ENCODE data around the gene IQUB.
A peak's percentile ranks its signal among the peaks of the same experiment; 100 is the strongest.
"Not testable (repeated sequence)": the region's sequence is repeated elsewhere in the genome, so short reads cannot be mapped to it uniquely, and the experiment has no call there.

IQUB gene

GRCh38 chr7:123415625-123416024, 118.8 kb downstream of the IQUB start:
- no peak overlapping the region for H3K4me3 ChIP-seq (replicated peaks; ENCODE audit: insufficient read depth, low read length)
- no peak overlapping the region for H3K27ac ChIP-seq (replicated peaks)
- DNase-seq (ENCODE audit: low read depth in 1 of 2, low spot score in 1 of 2), result no peak
- TF ChIP-seq REST (IDR thresholded peaks at IDR 0.05; ENCODE audit: insufficient replicate concordance, low read depth) (no peak), GABPA (IDR thresholded peaks at IDR 0.05; ENCODE audit: low read depth) (no peak), SPI1 (IDR thresholded peaks at IDR 0.05; ENCODE audit: borderline replicate concordance, low read depth) (peak; percentile 89), CTCF (IDR thresholded peaks at IDR 0.05; ENCODE audit: insufficient read depth, low read length) (no peak), POLR2AphosphoS5 (IDR thresholded peaks at IDR 0.05; ENCODE audit: low read depth) (no peak)
- H3K27me3 ChIP-seq (ENCODE audit: insufficient read depth, poor library complexity, severe bottlenecking), result no peaks in the 10 kb centered on the region

GRCh38 chr7:123410273-123410904, 124.0 kb downstream of the IQUB start:
- DNase-seq (ENCODE audit: low read depth in 1 of 2, low spot score in 1 of 2), result no peak
- Histone ChIP-seq H3K4me3 (replicated peaks; ENCODE audit: insufficient read depth, low read length) (no peak overlapping the region), H3K27ac (replicated peaks) (no peak overlapping the region), H3K27me3 (ENCODE audit: insufficient read depth, poor library complexity, severe bottlenecking) (no peaks in the 10 kb centered on the region)
- TF ChIP-seq GABPA (IDR thresholded peaks at IDR 0.05; ENCODE audit: low read depth) (no peak), POLR2AphosphoS5 (IDR thresholded peaks at IDR 0.05; ENCODE audit: low read depth) (no peak), REST (IDR thresholded peaks at IDR 0.05; ENCODE audit: insufficient replicate concordance, low read depth) (no peak), CTCF (IDR thresholded peaks at IDR 0.05; ENCODE audit: insufficient read depth, low read length) (no peak), SPI1 (IDR thresholded peaks at IDR 0.05; ENCODE audit: borderline replicate concordance, low read depth) (no peak)

GRCh38 chr7:123407951-123408350, 126.4 kb downstream of the IQUB start:
- DNase-seq (ENCODE audit: low read depth in 1 of 2, low spot score in 1 of 2); H3K27me3 ChIP-seq (ENCODE audit: insufficient read depth, poor library complexity, severe bottlenecking); H3K4me3 ChIP-seq (replicated peaks; ENCODE audit: insufficient read depth, low read length); H3K27ac ChIP-seq (replicated peaks): not testable (repeated sequence)

Data from HL-60 (cell line).